ENCODE data around the gene ROBO3.

DNA sequence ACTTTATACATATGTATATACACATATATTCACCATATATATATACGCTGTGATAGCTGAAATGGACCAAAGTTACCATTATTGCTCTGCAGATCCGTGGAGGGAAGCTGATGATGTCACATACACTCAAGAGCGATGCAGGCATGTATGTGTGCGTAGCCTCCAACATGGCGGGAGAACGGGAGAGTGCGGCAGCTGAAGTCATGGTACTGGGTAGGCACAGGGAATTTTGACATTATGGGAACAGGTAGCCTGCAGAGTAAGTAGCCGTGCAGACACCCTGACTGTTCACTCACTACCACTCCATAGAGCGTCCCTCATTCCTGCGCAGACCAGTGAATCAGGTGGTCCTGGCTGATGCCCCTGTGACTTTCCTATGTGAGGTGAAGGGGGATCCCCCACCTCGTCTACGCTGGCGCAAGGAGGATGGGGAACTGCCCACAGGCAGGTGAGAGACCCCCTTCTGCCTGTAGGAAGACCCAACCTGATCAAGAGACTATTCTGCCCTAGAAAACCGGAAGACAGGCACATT lies 4.7 kb downstream of the ROBO3 start:
- TF ChIP-seq, protein P1, sequence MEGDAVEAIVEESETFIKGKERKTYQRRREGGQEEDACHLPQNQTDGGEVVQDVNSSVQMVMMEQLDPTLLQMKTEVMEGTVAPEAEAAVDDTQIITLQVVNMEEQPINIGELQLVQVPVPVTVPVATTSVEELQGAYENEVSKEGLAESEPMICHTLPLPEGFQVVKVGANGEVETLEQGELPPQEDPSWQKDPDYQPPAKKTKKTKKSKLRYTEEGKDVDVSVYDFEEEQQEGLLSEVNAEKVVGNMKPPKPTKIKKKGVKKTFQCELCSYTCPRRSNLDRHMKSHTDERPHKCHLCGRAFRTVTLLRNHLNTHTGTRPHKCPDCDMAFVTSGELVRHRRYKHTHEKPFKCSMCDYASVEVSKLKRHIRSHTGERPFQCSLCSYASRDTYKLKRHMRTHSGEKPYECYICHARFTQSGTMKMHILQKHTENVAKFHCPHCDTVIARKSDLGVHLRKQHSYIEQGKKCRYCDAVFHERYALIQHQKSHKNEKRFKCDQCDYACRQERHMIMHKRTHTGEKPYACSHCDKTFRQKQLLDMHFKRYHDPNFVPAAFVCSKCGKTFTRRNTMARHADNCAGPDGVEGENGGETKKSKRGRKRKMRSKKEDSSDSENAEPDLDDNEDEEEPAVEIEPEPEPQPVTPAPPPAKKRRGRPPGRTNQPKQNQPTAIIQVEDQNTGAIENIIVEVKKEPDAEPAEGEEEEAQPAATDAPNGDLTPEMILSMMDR (IDR thresholded peaks at IDR 0.05 in 8 of 11, conservative IDR thresholded peaks at IDR 0.05 in 3 of 11): no peak
- TF ChIP-seq POLR2A (IDR thresholded peaks at IDR 0.05) (no peak), POLR2AphosphoS5 (IDR thresholded peaks at IDR 0.05) (no peak)

All from spleen (tissue), 7 donors.